MM.1S (cell line): Measurements from ENCODE around the gene CA10.

Source experiments
- DNase-seq: peaks from one replicate; pipeline ENCODE4 v3.0.0-alpha.2; 2015
- H2AFZ ChIP-seq: fragments of 300-600 bp; sonication (generic); 2 replicates; pipeline ENCODE4 v1.6.0; 2016; ENCODE audit warnings: antibody characterized with exemption, low read length
- H3F3A ChIP-seq: fragments of 300-600 bp; sonication (generic); 2 replicates; pipeline ENCODE4 v1.6.1; 2016; ENCODE audit warnings: mild to moderate bottlenecking, antibody characterized with exemption, low read length, moderate library complexity, mixed read lengths; ENCODE audit not compliant: insufficient read depth
- H3K27ac ChIP-seq: fragments of 300-600 bp; sonication (generic); 2 replicates; pipeline ENCODE4 v1.5.1; 2016; ENCODE audit warnings: mild to moderate bottlenecking, low read length
- H3K27me3 ChIP-seq: fragments of 300-600 bp; sonication (generic); replicated peaks from 2 replicates; pipeline ENCODE4 v1.6.0; 2016; ENCODE audit warnings: low read length; ENCODE audit not compliant: insufficient read depth
- H3K36me3 ChIP-seq: fragments of 300-600 bp; sonication (generic); replicated peaks from 2 replicates; pipeline ENCODE4 v1.6.1; 2016; ENCODE audit warnings: mild to moderate bottlenecking, low read length, mixed read lengths; ENCODE audit not compliant: insufficient read depth
- H3K4me1 ChIP-seq: fragments of 300-600 bp; sonication (generic); 2 replicates; pipeline ENCODE4 v1.6.1; 2016; ENCODE audit warnings: low read length, mixed read lengths
- H3K4me2 ChIP-seq: fragments of 300-600 bp; sonication (generic); 2 replicates; pipeline ENCODE4 v1.6.0; 2016; ENCODE audit warnings: low read depth, low read length
- H3K4me3 ChIP-seq: fragments of 300-600 bp; sonication (generic); 2 replicates; pipeline ENCODE4 v1.5.1; 2016; ENCODE audit warnings: low read length, mixed read lengths
- H3K79me2 ChIP-seq: fragments of 300-600 bp; sonication (generic); 2 replicates; pipeline ENCODE4 v1.6.1; 2016; ENCODE audit warnings: mixed run types, low read length, mixed read lengths
- H3K9ac ChIP-seq: fragments of 300-600 bp; sonication (generic); 2 replicates; pipeline ENCODE4 v1.6.1; 2016; ENCODE audit warnings: low read length, mixed read lengths
- H3K9me2 ChIP-seq: fragments of 300-600 bp; sonication (generic); replicated peaks from 2 replicates; pipeline ENCODE4 v1.6.1; 2016; ENCODE audit warnings: mild to moderate bottlenecking, low read length, mixed read lengths; ENCODE audit not compliant: insufficient read depth
- H3K9me3 ChIP-seq: fragments of 300-600 bp; sonication (generic); replicated peaks from 2 replicates; pipeline ENCODE4 v1.6.1; 2016; ENCODE audit warnings: mild to moderate bottlenecking, low read length, mixed read lengths; ENCODE audit not compliant: insufficient read depth
- H4K20me1 ChIP-seq: fragments of 300-600 bp; sonication (generic); 2 replicates; pipeline ENCODE4 v1.6.1; 2016; ENCODE audit warnings: mild to moderate bottlenecking, low read length, moderate library complexity, mixed read lengths; ENCODE audit not compliant: insufficient read depth
- CTCF ChIP-seq: fragments of 300-600 bp; sonication (generic); IDR thresholded peaks from 2 replicates; pipeline ENCODE4 v1.5.1; 2016; ENCODE audit warnings: antibody characterized with exemption, low read length, mixed read lengths
- EZH2 ChIP-seq: fragments of 300-600 bp; sonication (generic); optimal IDR thresholded peaks from 2 replicates; pipeline ENCODE3; 2017; ENCODE audit warnings: low read depth, mild to moderate bottlenecking, antibody characterized with exemption, low read length, mixed read lengths
- EZH2phosphoT487 ChIP-seq: fragments of 300-600 bp; sonication (generic); IDR thresholded peaks from 2 replicates; pipeline ENCODE4 v1.6.1; 2018; ENCODE audit warnings: antibody characterized with exemption, low read length

Gene CA10

GRCh38 chr17:51845776-51846175 lies 312.7 kb downstream of the CA10 start:
- Histone ChIP-seq H3K9me3 (no peaks in the 10 kb centered on the region), H3K9ac (no peak overlapping the region), H3K4me3 (no peak overlapping the region), H3K36me3 (no peaks in the 10 kb centered on the region), H4K20me1 (no peaks in the 10 kb centered on the region), H3K27ac (no peak overlapping the region), H3K79me2 (no peaks in the 10 kb centered on the region), H3F3A (no peaks in the 10 kb centered on the region), H2AFZ (no peak overlapping the region), H3K4me1 (no peaks in the 10 kb centered on the region), H3K9me2 (no peaks in the 10 kb centered on the region), H3K4me2 (no peak overlapping the region), H3K27me3 (no peaks in the 10 kb centered on the region)
- DNase-seq = no peak
- TF ChIP-seq EZH2phosphoT487 = no peak
- TF ChIP-seq EZH2 = no peak
- no peak for TF ChIP-seq CTCF

GRCh38 chr17:51842763-51843162 lies 315.8 kb downstream of the CA10 start:
- Histone ChIP-seq H3K36me3 (no peaks in the 10 kb centered on the region), H3F3A (no peaks in the 10 kb centered on the region), H3K4me3 (no peak overlapping the region), H3K27ac (no peak overlapping the region), H3K4me2 (no peak overlapping the region), H4K20me1 (no peaks in the 10 kb centered on the region), H3K27me3 (no peaks in the 10 kb centered on the region), H3K4me1 (no peaks in the 10 kb centered on the region), H3K79me2 (no peaks in the 10 kb centered on the region), H3K9me2 (no peaks in the 10 kb centered on the region), H3K9me3 (no peaks in the 10 kb centered on the region), H3K9ac (no peak overlapping the region), H2AFZ (no peak overlapping the region)
- no peak for TF ChIP-seq CTCF
- no peak for TF ChIP-seq EZH2phosphoT487
- TF ChIP-seq EZH2 = no peak
- DNase-seq = no peak

GRCh38 chr17:51841669-51842068 lies 316.8 kb downstream of the CA10 start:
- H3K9ac ChIP-seq = no peak overlapping the region
- no peaks in the 10 kb centered on the region for H3K27me3 ChIP-seq
- no peak overlapping the region for H3K27ac ChIP-seq
- no peaks in the 10 kb centered on the region for H3K9me2 ChIP-seq
- no peaks in the 10 kb centered on the region for H3K79me2 ChIP-seq
- TF ChIP-seq CTCF = no peak
- no peak for TF ChIP-seq EZH2
- no peak for TF ChIP-seq EZH2phosphoT487
- no peaks in the 10 kb centered on the region for H4K20me1 ChIP-seq
- H3K4me3 ChIP-seq = no peak overlapping the region
- H3K36me3 ChIP-seq = no peaks in the 10 kb centered on the region
- no peaks in the 10 kb centered on the region for H3K9me3 ChIP-seq
- no peak overlapping the region for H3K4me2 ChIP-seq
- no peak overlapping the region for H2AFZ ChIP-seq
- no peaks in the 10 kb centered on the region for H3K4me1 ChIP-seq
- H3F3A ChIP-seq = no peaks in the 10 kb centered on the region
- no peak for DNase-seq

GRCh38 chr17:51840688-51841087 lies 317.8 kb downstream of the CA10 start:
- H3K27me3 ChIP-seq = no peaks in the 10 kb centered on the region
- no peaks in the 10 kb centered on the region for H3F3A ChIP-seq
- H3K9me3 ChIP-seq = no peaks in the 10 kb centered on the region
- H2AFZ ChIP-seq = no peak overlapping the region
- TF ChIP-seq EZH2phosphoT487 (no peak), CTCF (no peak), EZH2 (no peak)
- peak; percentile 27 for DNase-seq
- no peak overlapping the region for H3K4me2 ChIP-seq
- H3K79me2 ChIP-seq = no peaks in the 10 kb centered on the region
- no peak overlapping the region for H3K4me3 ChIP-seq
- no peaks in the 10 kb centered on the region for H3K36me3 ChIP-seq
- H3K9me2 ChIP-seq = no peaks in the 10 kb centered on the region
- H4K20me1 ChIP-seq = no peaks in the 10 kb centered on the region
- no peak overlapping the region for H3K27ac ChIP-seq
- H3K9ac ChIP-seq = no peak overlapping the region
- no peaks in the 10 kb centered on the region for H3K4me1 ChIP-seq
